NCI-H2227 (cell line): Measurements from ENCODE around the gene ESYT2.
"Not testable (repeated sequence)": the region's sequence is repeated elsewhere in the genome, so short reads cannot be mapped to it uniquely, and the experiment has no call there.

Experiments used
- DNase-seq: peaks from one replicate; lab custom pipeline; 2025; ENCODE audit not compliant: unreplicated experiment; lab: John Stamatoyannopoulos, UW

The ESYT2 gene

DNA sequence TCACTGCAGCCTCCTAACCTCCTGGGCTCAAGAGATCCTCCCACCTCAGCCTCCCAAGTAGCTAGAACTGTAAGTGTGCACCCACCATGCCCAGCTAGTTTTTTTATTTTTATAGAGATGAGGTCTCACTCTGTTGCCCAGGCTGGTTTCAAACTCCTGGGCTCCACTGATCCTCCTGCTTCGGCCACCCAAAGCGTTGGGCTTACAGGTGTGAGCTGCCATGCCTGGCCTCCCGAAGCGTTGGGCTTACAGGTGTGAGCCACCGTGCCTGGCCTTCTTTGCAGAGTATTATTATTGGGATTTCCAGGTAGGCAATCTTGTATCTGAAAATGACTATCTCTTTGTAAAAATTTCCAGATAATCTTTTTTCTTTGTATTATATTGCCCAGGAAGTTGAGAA is 101.6 kb downstream of the ESYT2 start:
- no peak for DNase-seq

DNA sequence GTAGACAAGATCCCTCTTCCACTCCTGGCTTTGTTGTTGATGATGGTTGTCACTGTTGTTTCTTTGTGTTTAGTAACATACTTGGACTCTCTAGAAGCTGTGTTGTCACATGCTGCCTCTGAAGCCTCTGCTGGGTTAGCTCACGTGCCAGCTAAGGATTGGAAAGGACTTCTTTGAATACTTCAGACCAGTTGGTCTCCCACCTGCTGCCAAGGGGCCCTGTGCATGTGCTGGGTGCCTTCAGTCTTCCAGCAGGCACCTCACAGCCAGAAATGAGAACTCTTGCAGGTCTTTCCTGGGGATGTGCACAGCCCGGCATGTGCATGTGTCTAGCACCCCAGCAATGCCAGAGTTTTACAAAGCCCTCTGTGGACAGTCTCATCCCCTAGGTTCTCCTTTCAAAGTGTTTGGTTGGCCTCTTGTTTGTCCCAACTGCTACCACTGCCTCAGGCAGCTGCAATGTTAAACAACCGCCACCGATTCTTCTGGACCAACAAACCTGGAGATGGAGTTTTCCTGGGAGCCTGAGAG is 103.0 kb downstream of the ESYT2 start:
- DNase-seq: no peak

DNA sequence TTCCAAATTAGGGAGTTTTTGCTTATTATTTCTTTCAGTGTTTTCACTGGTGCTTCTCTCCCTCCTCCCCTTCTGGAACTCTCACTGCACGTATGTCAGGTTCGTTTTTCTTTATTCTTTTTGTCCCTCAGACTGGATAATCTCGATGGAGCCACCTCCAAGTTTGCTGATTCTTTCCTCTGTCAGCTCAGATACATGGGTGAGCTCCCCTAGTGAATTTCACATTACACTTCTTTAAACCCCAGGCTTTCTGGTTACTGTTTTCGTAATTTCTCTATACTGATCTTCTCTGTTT is 103.9 kb downstream of the ESYT2 start:
- no peak for DNase-seq

DNA sequence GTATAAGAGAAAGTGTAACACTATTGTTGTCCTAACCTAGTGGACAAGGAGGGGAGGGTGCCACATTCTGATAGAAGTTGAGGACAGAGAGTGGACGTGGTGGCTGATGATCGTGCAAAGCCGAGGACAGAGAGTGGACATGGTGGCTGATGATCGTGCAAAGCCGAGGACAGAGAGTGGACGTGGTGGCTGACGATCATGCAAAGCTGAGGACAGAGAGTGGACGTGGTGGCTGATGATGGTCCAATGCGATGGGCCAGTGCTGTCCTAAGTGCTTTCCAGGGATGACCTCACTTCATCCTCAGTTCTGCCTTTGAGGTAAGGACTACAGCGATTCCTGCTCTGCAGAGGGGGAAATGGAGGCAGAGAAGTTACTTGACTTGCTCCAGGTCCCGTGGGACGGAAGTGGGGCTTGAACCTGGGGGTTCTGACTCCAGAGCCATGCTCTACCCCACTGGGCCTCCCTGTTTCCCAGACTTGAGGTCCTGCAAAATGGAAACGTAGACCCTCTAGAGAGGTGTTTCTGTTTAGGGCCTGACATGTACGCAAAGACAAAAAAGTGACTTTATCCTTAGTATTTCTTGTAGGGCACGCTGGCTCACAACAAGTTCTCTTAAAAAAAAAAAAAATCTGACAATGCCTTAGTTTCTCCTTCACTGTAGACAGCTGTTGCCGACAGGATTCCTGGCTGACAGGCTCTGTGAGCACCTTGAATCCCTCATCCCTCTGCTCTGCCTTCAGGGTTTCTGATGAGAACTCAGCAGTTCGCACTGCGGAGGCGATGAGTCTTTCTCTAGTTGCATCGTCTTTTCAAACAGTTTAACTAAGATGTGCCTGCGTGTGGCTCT is 104.4 kb downstream of the ESYT2 start:
- DNase-seq: no peak

DNA sequence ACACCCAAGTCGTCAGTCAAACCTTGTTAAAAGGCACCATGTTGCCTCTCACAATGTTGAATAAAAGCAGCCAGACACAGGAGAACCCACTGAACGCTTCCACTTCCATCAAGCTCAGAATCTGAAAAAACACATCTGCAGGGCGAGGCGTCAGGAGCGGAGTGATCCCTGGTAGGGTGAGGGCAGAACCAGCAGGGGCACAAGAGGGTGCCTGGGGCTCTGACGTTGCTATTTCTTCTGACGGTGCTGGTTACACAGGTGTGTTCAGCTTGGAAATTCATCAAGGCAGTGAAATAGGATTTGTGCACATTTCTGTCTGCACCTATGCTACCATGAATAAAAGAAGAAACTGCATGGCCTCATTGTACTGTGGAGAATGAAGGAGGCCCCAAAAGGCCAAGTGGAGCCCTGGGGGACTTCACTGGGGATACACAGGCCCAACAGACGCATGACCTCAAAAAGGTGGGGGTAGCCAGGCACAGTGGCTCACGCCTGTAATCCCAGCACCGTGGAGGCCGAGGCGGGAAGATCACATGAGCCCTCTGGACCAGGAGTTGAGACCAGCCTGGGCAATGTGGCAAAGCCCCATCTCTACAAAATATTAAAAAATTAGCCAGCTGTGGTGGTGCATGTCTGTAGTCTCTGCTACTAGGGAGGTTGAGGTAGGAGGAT is 105.5 kb downstream of the ESYT2 start:
- DNase-seq: no peak

DNA sequence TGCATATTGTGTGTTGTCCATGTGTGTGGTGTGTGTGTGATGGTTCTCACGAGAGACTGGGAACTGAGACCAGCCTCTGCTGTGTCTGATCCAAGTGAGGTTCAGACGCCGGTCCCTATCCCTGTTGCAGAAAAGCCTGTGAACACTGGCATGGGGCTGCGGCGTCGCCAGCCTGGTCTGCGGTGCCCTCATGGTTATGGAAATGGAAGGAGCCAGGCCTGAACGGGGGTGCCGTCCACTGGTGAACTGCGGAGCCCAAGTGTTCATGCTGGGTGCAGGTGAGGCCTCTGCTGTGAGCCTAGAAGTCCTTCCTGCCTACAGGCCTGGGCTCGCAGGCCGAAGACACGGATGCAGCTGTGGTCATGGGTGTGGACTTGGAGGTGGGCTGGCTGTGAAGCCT is 106.0 kb downstream of the ESYT2 start:
- no peak for DNase-seq

DNA sequence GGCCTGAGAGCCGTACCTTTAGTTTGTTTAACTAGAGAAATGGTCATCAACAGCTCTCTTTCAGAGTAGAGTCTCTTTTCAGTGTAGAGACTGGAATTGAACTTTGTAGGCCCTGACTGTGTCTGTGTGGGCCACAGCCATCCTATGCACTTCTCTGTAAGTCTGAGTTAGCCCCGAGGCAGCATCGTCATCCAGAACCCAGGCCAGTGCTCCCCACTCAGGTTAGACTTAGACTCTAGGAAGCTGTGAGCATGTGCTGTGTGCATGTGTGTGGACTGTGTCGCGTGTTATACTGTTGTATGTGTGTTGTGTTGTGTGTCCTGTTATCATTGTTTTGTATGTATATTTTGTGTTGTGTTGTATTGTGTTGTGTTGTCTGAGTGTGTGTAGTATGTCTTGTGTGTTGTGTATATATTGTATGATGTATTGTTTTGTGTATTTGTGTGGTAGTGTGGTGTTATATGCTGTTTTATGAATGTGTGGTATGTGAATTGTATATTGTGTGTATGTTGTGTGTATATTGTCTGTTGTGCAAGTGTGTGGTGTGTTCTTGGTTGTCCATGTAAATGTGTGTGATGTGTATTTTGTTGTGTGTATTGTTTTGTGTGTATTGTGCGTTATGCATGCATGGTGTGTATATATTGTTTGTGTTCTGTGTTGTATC is 106.6 kb downstream of the ESYT2 start:
- no peak for DNase-seq

DNA sequence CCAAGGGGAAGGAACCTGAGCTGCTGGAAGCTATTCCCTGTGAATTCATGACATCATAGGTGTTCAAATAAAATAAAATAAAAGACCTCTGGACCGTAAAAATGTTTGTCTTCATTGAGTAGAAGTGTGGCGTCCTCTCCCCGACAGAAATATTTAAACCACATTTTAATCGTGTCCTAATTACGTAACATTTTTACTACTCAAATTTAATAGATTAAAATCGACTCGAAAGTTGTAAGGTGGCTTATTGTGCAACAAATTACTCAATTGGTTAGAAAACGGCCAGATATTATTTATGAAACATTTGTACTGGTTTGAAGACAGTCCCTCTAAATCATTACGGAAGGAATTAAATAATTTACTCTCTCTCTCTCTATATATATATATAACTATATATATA is 109.2 kb downstream of the ESYT2 start:
- DNase-seq: no peak

DNA sequence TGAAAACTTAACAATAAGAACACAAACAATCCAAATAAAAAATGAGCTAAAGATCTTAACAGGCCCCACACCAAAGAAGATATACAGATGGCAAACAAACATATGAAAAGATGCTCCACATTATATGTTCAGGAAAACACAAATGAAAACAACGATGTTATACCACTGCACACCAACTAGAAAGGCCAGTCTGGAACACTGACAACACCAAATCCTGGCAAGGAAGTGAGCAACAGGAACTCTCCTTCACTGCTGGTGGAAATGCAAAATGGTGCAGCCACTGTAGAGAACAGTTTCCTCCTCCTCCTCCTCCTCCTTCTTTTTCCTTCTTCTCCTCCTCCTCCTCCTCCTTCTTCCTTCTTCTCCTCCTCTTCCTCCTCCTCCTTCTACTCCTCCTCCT is 112.5 kb downstream of the ESYT2 start:
- no peak for DNase-seq

DNA sequence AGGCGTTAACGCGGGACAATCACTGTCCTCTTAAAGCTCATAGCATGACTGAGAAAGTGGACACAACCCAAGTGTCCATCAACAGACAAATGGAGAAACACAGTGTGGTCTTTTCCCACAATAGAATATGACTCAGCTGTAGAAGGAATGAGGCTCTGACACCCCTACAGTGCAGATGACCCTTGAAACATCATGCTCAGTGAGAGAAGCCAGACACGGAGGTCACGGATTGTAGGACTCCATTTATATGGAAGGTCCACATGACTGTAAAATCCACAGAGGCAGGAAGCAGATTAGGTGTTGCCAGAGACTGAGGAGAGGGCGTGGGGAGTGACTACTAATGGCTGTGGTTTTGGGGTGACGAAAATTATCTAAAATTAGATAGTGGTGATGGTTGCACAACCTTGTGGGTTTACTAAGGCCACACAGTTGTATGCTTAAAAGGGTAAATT is 118.6 kb downstream of the ESYT2 start:
- DNase-seq: no peak

DNA sequence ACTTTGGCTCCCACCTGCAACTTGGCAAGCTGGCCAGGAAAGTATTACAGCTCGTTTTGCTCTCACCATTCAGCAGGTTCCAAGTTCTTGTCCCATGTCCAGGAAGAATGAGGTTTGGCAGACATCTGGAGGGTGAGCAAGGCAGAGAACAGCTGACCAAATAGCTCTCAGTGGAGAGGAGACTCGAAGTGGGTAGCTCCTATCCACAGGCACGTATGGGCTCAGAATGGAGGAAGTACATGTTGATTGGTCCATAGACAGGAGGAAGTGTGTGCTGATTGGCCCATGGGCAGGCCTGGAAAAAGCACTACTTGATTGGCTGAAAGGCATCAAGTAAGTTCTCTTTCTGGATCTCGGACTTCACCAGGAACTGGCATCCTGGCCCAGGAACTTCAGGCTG is 121.7 kb downstream of the ESYT2 start:
- no peak for DNase-seq

DNA sequence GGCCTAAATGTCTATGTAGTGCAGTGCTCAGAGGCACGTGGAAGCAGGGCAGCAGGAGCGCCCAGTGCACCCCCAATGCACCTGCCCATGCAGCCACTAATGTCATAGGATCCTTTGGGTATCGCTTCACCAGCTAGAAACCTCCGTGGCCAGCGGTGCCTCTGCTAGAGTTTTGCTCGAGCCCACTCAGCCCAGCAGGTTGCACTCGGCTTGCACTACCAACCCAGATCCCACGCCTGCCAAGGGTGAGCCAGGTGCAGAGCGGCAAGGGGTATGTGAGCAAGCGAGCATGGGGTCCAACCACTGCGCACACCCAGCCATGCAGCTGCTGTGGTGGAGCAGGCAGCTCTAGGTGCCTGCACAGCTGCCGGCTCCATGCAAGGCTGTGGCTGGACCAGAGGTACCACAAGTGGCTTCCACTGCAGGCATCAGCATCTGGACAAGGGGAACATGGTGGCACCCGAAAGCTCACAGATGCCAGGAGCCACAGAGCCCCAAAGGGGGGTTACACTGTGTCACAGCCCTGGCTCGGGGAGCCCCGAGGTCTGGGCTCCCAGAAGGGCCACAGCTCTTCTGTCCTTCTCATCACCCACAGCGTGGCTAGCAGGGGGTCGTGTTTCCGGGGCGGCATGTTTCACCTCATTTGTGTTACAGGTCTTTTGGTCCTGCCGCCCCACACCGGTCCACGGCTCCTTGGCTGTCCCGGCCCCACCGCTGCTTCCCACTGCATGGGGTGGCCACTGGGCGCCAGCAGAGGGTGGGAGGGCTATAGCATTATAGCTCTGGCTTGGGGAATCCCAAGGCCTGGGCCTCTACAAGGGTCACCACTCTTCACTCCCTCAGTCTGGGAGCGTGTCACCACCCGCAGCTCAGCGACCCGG is 122.4 kb downstream of the ESYT2 start:
- DNase-seq: no peak

DNA sequence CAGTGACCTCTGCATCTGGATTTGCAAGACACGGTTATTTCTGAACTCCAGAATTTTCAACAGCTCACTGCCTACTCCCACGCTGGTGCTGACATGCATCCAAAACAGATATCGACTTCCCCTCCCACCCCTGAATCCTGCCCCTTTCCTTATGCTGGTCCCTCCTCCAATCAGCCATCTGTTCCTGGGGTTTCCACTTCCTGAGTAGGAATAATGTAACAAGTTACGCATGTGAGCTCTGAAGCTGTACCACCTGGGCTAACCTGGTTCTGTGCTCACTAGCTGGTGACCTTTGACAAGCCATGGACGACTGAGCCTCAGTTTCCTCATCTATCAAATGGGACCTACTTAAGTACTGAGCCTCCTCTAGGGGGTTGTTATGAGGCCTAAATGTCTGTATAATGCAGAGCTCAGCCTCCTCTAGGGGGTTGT is 123.0 kb downstream of the ESYT2 start:
- DNase-seq: no peak

DNA sequence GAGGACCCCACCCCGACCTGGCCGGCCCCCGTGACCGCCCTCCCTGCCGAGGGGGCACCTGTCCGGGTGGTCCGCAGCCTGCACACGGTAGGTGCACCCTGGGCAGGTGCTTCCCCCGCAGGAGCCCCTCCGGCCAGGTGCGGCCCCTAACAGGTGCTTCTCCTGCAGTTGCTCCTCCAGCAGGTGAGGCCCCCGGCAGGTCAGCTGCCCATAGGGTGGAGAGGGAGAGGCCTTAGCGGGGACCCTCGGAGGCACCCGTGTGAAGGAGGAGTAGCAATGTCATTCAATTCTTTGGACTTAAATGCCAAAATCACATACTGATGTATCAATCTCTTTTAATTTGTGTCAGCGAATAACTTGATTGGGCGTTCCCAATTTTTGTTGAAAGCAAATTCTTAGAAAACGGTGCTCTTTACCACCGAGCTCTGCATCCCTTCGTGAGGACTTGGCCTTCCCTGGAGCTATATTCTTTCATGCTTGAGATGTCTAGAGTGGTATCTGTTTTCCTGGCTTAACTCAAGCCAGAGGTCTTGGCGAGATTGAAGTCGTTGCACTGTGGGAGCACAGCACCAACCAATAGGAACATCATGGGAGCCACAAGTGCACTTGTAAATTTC is 124.0 kb downstream of the ESYT2 start:
- peak; percentile 61 for DNase-seq

DNA sequence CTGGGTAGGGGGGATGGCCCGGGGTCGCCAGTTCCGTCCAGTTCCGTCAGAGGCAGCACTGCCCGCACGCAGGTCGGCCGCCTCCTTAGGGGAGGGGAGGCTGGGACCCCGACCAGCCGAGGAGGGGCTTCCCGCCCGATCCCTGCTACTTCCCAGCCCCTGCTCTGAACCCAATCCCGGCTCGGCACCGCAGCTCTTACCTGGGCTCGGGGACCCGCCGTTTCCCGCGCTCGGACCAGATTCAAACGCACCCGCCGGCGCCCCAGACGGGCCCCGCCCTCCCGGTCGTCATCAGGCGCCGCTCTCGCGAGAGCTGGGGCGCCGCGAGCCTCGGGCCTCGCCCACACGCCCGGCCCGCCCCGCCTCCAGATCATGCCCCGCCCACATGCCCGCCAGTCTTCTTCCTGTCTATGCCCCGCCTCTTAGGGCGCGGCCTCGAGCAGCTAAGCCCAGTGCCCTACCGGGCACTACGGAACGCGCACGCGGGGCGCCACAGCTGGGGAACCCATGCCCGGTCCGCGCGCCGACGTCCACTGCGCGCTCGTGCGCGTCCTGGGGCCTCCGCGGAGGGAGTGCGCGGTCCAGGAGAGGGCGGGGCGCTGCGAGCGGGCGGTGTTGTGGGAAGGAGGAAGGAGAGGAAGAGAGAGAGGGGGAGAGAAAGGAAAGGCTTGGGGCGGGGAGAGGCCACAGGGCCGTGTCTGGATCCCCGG is 124.6 kb downstream of the ESYT2 start, which contains the start of gene NCAPG2:
NCAPG2 (minus strand) TSS at position 281 of the 710 bp plus-strand sequence. CDS start 2,905 bp downstream, outside the sequence.
- peak; percentile 99 for DNase-seq

DNA sequence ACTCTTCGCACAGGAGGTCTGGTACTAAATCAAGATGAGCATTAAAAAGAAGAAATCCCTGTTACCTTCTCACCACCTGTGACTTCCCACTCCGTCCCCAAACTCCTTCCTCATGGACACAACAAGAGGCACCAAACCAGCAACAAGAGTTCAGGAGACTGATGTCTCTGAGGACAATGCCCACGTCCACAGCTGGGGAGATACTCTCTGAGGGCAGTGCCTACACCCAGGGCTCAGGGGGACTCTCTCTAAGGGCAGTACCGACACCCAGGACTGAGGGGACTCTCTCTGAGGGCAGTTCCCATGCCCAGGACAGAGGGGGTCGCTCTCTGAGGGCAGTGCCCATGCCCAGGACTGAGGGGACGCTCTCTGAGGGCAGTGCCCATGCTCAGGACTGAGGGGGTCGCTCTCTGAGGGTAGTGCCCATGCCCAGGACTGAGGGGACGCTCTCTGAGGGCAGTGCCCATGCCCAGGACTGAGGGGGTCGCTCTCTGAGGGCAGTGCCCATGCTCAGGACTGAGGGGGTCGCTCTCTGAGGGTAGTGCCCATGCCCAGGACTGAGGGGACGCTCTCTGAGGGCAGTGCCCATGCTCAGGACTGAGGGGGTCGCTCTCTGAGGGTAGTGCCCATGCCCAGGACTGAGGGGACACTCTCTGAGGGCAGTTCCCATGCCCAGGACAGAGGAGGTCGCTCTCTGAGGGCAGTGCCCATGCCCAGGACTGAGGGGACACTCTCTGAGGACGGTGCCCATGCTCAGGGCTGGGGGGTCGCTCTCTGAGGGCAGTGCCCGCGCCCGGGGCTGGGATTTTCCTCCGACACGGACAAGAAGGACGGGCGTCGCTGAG is 125.4 kb downstream of the ESYT2 start:
- DNase-seq: not testable (repeated sequence)

DNA sequence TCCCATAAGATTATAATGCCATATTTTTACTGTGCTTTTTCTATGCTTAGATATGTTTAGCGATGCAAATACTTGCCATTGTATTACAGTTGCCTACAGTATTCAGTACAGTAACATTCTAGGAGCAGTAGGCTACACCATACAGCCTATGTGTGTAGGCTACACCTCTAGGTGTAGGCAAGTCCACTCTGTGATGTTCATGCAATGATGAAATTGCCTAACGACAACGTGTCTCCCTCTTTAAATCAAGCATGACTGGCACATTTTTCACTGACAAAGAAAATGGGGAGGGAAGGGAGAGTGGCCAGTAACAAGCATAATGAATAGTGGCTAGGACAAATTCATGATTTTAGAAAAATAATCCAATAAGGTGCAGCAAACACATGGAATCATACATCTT is 126.4 kb downstream of the ESYT2 start:
- no peak for DNase-seq

DNA sequence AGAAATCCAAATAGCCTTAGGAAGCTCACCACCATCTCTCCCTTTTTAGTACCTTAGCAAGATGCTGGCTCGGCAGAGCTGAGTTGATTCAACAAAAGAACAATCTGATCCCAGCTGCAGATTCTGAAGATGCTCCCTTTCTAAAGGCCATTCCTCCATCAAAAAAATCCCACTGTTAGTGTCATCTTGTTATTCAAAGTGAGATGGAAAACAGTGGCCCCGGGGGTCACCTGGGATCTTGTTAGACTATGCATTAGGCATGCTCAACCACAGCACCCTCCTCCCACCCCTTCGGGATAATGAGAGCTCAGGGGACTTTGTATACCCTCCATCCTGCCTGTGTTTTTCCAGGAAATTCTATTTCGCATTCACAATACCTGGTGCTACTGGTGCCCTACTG is 127.1 kb downstream of the ESYT2 start:
- peak; percentile 35 for DNase-seq

DNA sequence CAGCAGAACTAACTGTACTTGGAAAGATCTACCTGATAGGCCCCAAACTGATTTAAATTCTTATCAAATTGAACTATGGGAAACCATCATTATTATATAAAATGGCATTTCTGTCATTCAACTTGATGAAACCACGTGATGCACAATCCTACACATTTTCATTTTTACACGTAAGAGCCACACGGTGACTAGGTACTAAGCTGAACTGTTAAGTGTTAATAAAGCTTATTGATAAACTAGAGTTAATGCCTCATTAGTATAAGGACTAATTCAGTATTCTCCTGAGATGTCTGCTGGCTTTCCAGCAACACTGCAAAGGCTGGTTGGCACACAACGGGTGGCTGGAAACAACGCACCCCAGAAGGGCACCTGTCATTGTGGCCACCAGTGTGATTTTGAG is 129.3 kb downstream of the ESYT2 start:
- no peak for DNase-seq
